ENCODE data around the gene TMEM212. TPM values are rescaled to one million over a fixed set of nuclear protein-coding genes. Genes with fewer than 3 reads are reported as not detected.

Gene TMEM212
- total RNA-seq, 1 experiment from 2014 or later, result not detected

DNA sequence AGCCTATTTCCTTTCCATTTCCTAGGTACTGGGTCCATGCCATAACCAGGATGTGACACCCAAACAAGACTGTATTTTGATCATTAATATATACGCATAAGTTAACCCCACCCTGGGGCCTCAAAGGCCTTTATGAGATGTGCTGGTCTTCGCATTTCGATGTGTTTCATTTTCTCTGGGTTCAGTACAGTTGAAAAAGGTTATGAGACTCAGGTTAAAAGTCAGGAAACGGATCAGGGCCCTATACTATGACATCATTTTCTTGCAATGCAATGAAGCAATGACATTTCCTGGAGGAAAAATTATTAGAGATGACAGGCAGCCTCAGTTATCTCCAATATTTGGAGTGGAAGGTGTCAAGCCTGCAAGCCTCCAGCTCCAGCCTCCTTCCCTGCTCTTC, 31.7 kb downstream of the TMEM212 start:
- no TSS peak for BruUV-seq (replicated peaks)
- no peaks in the 10 kb centered on the region for H3K9me3 ChIP-seq
- Mint-ChIP-seq H3K4me1 (ENCODE audit: low read depth, unreplicated experiment) (no peaks in the 10 kb centered on the region), H3K4me3 (ENCODE audit: unreplicated experiment) (no peak overlapping the region), H3K27me3 (ENCODE audit: insufficient read depth, unreplicated experiment) (no peaks in the 10 kb centered on the region), H3K27ac (ENCODE audit: unreplicated experiment) (no peak overlapping the region), H3K36me3 (ENCODE audit: insufficient read depth, unreplicated experiment) (no peaks in the 10 kb centered on the region), H3K9me3 (ENCODE audit: unreplicated experiment) (no peaks in the 10 kb centered on the region)
- H3K4me1 ChIP-seq, result peaks cover 8% of the 10 kb centered on the region; the same call in 1 of the 2 replicates
- intact Hi-C loops (cut with micrococcal nuclease; ENCODE audit: unreplicated experiment), result no loop called here
- no peaks in the 10 kb centered on the region for H3K36me3 ChIP-seq (ENCODE audit: control insufficient read depth, insufficient read depth, low read length)
- TF ChIP-seq, protein P1, sequence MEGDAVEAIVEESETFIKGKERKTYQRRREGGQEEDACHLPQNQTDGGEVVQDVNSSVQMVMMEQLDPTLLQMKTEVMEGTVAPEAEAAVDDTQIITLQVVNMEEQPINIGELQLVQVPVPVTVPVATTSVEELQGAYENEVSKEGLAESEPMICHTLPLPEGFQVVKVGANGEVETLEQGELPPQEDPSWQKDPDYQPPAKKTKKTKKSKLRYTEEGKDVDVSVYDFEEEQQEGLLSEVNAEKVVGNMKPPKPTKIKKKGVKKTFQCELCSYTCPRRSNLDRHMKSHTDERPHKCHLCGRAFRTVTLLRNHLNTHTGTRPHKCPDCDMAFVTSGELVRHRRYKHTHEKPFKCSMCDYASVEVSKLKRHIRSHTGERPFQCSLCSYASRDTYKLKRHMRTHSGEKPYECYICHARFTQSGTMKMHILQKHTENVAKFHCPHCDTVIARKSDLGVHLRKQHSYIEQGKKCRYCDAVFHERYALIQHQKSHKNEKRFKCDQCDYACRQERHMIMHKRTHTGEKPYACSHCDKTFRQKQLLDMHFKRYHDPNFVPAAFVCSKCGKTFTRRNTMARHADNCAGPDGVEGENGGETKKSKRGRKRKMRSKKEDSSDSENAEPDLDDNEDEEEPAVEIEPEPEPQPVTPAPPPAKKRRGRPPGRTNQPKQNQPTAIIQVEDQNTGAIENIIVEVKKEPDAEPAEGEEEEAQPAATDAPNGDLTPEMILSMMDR (IDR thresholded peaks at IDR 0.05; ENCODE audit: insufficient read depth in 1 of 2, low read depth in 1 of 2, low read length in 1 of 2, severe bottlenecking in 1 of 2, unreplicated experiment in 1 of 2), result no peak
- no peaks in the 10 kb centered on the region for H3K27me3 ChIP-seq (replicated peaks; ENCODE audit: control insufficient read depth, insufficient read depth, low read length)
- no peak for DNase-seq
- H3K4me3 ChIP-seq (ENCODE audit: low read depth, low read length), result no peak overlapping the region
- CTCF ChIA-PET, result no interaction called here
- POLR2A ChIA-PET, result no interaction called here

DNA sequence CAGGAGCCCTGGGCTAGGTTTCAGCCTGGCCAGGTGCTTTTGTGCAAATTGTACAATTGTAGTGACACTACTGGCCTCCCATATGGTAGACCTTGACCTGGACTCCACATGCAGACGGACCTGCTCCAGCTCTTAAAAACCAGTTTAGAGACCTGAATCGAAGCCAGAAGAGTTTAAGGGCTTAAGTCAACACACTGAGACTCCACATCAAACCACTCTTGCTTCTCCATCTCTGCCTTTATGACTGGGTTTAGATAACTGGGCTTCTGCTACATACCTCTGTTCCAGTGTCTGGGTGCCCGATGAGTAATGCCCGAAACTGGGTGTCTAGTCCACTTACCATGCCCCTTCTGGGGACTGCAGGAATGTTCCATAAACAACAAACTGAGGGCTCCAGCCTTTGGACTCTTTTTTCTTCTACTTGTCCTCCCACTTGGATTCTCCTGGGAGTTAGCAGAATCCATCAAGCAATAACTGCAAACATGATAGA, 32.8 kb downstream of the TMEM212 start:
- TF ChIP-seq, protein P1 (IDR thresholded peaks at IDR 0.05; ENCODE audit: insufficient read depth in 1 of 2, low read depth in 1 of 2, low read length in 1 of 2, severe bottlenecking in 1 of 2, unreplicated experiment in 1 of 2), result no peak
- Mint-ChIP-seq H3K4me1 (ENCODE audit: low read depth, unreplicated experiment) (no peaks in the 10 kb centered on the region), H3K4me3 (ENCODE audit: unreplicated experiment) (no peak overlapping the region), H3K9me3 (ENCODE audit: unreplicated experiment) (no peaks in the 10 kb centered on the region), H3K27ac (ENCODE audit: unreplicated experiment) (no peak overlapping the region), H3K27me3 (ENCODE audit: insufficient read depth, unreplicated experiment) (no peaks in the 10 kb centered on the region), H3K36me3 (ENCODE audit: insufficient read depth, unreplicated experiment) (no peaks in the 10 kb centered on the region)
- H3K4me1 ChIP-seq, result peaks cover 8% of the 10 kb centered on the region; the same call in 1 of the 2 replicates
- no peaks in the 10 kb centered on the region for H3K27me3 ChIP-seq (replicated peaks; ENCODE audit: control insufficient read depth, insufficient read depth, low read length)
- intact Hi-C loops (cut with micrococcal nuclease; ENCODE audit: unreplicated experiment), result no loop called here
- H3K36me3 ChIP-seq (ENCODE audit: control insufficient read depth, insufficient read depth, low read length), result no peaks in the 10 kb centered on the region
- DNase-seq, result no peak
- ChIA-PET CTCF (no interaction called here), POLR2A (no interaction called here)
- H3K4me3 ChIP-seq (ENCODE audit: low read depth, low read length), result no peak overlapping the region
- BruUV-seq (replicated peaks), result no TSS peak
- no peaks in the 10 kb centered on the region for H3K9me3 ChIP-seq

DNA sequence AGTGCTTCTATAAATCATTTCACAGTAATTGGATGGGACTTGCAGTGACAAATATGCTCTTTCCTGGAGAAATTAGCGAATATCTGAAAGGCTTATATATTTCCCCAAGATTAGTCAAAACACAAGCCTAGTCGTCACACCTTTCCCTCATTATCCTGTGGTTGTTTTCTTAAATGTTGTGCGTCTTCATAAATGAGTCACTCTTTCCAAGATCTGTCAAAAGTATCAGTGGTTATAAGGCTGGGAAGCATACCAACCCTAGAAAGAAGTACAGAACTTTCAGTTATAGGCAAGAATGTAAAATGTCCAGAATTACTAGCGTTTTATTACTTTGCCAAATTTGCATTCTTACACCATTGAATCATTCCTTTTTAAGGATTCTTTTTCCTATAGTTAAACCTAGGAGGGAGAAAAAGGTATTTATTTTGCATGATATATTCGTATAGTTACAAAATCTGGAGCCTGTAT, 33.6 kb downstream of the TMEM212 start:
- Mint-ChIP-seq H3K9me3 (ENCODE audit: unreplicated experiment) (no peaks in the 10 kb centered on the region), H3K27ac (ENCODE audit: unreplicated experiment) (no peak overlapping the region), H3K4me1 (ENCODE audit: low read depth, unreplicated experiment) (no peaks in the 10 kb centered on the region), H3K4me3 (ENCODE audit: unreplicated experiment) (no peak overlapping the region), H3K36me3 (ENCODE audit: insufficient read depth, unreplicated experiment) (no peaks in the 10 kb centered on the region), H3K27me3 (ENCODE audit: insufficient read depth, unreplicated experiment) (no peaks in the 10 kb centered on the region)
- intact Hi-C loops (cut with micrococcal nuclease; ENCODE audit: unreplicated experiment), result no loop called here
- Histone ChIP-seq H3K4me1 (peaks cover 8% of the 10 kb centered on the region; the same call in 1 of the 2 replicates), H3K9me3 (no peaks in the 10 kb centered on the region), H3K4me3 (ENCODE audit: low read depth, low read length) (no peak overlapping the region), H3K27me3 (replicated peaks; ENCODE audit: control insufficient read depth, insufficient read depth, low read length) (no peaks in the 10 kb centered on the region), H3K36me3 (ENCODE audit: control insufficient read depth, insufficient read depth, low read length) (no peaks in the 10 kb centered on the region)
- no TSS peak for BruUV-seq (replicated peaks)
- ChIA-PET CTCF (no interaction called here), POLR2A (no interaction called here)
- DNase-seq, result no peak
- TF ChIP-seq, protein P1 (IDR thresholded peaks at IDR 0.05; ENCODE audit: insufficient read depth in 1 of 2, low read depth in 1 of 2, low read length in 1 of 2, severe bottlenecking in 1 of 2, unreplicated experiment in 1 of 2), result no peak
